ENCODE results near the gene NAA40.
A peak's percentile ranks its signal among the peaks of the same experiment; 100 is the strongest.
"Not testable (repeated sequence)": the region's sequence is repeated elsewhere in the genome, so short reads cannot be mapped to it uniquely, and the experiment has no call there.

NAA40 gene

DNA sequence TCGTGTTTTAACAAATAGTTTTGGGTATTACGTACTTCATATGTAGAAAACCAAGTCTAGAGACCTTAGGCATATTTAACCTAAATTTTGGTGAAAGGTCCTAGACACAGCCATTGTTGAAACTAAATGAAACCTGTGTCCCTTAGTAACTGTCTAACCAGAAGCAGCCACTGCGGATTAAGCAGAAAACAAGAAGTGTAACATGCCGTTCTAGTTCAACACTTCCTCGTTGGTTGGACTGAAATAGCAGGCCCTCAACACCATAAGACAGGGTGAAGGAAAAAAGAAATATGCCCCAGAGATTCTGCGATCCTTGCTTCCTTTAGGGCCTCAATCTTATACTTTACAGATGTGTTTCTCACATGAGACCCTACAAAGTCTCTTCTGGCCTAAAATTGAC lies 2.0 kb downstream of the NAA40 start:
- DNase-seq = no peak

DNA sequence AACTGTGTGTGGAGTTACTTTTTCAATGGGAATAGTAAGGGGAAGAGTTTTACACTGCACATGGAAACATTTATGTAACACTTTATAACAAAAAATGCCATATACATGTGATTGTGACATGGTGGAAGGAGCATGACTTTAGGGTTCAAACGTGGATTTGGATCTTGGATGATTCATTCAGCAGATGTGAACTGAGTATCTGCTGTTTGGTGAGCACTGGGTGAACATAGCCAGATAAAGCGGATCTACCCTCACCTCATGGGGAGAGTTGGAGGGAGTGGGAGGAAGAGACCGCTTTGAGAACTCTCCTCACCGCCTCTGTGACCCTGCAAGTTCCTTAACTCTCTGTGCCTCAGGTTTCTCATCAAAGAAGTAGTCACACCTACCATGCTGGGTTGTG lies 3.1 kb downstream of the NAA40 start:
- DNase-seq = no peak

DNA sequence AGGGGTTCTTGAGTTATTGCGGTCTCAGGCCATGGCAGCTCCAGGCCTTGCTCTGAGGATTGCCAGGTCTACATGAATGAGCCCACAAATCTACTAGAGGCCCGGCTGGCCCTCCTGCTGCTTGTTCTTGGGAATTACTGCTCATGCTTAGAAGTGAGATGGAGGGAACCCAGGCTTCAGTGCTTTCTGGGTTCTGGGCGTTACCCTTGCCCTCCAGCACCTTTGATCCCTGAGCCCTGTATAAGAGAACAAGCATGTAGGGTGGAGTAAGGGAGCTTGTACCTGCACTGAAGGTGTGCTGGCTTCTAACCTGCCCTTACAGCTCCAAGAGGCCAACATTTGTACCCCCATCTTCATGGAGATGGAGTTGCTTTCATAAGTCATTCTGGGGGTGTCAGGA lies 4.0 kb downstream of the NAA40 start:
- no peak for DNase-seq

- DNase-seq = peak; percentile 72
Measured at GRCh38 chr11:63944987-63945386, 6.2 kb downstream of the NAA40 start.

DNA sequence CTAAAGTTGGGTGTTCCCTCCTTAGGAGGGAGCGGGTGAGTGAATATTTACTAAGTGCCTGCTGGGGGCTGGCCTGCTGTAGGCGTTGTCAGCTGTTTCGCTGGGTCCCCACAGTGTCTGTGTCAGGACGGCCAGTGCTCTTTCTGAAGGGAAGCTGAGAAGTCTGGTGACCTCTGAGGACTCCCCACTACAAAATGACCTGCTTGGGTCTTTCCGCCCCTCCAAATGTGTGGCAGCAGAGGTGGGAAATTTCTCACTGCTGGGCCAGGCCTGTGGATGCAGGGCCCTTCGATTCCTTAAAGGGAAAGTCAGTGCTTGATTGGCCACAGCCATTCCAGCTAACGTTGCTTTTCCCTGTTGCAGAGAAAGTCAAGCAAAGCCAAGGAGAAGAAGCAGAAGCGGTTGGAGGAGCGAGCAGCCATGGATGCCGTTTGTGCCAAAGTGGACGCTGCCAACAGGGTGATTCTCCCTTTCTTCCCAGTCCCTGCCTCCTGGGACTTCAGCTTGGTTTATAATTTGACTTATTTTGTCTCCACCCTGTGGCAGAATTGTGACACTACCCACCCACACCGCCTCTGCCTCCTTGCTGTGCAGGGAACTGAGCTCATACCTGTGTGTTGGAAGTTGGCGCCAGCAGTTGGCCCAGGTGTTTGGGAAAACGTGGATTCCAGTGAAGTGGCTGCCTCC lies 6.8 kb downstream of the NAA40 start:
- DNase-seq = peak; percentile 79

DNA sequence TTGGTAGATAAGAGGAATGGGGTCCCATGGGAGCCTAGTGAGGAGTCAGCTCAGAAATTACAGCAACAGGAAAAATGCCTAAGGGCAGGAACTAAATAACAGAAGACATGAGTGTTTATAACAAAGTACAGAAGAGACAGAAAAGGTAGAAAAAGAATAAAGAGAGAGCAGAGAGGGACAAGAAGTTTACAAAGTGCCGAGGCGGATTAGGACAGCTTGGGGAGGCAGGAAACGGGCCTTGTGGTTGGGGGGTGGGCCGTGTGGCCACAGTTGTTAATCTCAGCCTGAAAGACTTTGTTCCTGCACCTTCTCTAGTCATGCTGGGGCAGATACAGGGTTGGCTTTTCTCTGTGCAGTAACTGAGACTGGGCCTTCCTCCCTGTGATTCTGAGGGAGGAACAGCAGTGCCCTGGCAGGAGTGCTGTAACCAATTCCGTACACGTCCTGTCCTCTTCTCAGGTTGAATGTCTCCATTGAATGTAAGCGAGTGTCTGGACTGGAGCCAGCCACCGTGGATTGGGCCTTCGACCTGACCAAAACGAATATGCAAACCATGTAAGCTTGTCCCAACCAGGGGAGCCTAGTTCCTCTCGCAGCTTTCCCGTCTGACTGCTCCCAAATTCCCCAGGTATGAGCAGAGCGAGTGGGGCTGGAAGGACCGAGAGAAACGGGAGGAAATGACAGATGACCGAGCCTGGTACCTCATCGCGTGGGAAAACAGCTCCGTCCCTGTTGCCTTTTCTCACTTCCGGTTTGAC lies 13.2 kb downstream of the NAA40 start:
- DNase-seq = no peak

GRCh38 chr11:63952570-63952969 lies 13.8 kb downstream of the NAA40 start:
- no peak for DNase-seq

- no peak for DNase-seq
Measured at GRCh38 chr11:63958008-63958407, 19.2 kb downstream of the NAA40 start.

- DNase-seq = peak; percentile 92
Measured at GRCh38 chr11:63961608-63962412, 23.0 kb downstream of the NAA40 start.

DNA sequence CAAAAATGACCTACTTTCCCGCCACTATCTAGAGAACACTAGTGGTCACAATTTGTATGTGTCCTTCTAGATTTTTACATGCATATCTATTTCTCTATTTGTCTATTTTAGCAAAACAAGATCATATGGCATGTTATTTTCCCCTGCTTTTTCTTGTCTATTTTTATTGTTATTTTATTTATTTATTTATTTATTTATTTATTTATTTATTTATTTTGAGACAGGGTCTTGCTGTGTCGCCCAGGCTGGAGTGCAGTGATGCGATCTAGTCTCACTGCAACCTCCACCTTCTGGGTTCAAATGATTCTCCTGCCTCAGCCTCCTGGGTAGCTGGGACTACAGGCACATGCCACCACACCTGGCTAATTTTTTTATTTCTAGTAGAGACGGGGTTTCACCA lies 25.1 kb downstream of the NAA40 start:
- not testable (repeated sequence) for DNase-seq

DNA sequence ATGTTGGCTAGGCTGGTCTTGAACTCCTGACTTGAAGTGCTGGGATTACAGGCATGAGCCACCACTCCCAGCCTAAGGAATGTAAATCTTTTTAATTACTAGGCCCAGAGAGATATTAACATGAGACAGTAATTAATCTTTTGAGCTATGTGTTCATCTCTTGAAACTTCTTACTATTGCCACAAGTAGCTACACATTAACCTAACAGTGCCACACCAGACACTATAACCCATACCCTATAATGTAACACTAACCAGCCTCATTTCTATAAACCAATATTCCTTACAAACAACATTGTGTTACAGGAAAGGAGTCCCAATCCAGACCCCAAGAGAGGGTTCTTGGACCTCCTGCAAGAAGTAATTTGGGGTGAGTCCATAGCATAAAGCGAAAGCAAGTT lies 27.6 kb downstream of the NAA40 start:
- no peak for DNase-seq

DNA sequence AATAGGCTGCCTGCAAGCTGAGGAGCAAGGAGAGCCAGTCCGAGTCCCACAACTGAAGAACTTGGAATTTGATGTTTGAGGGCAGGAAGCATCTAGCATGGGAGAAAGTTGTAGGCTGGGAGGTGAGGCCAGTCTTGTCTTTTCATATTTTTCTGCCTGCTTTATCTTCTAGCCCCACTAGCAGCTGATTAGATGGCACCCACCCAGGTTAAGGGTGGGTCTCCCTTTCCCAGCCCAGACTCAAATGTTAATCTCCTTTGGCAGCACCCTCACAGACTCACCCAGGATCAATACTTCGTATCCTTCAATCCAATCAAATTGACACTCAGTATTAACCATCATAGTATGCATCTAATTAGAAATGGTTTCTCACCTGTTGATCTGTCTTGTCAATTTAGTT lies 30.7 kb downstream of the NAA40 start:
- DNase-seq = no peak

GRCh38 chr11:63970902-63971301 lies 32.1 kb downstream of the NAA40 start:
- no peak for DNase-seq

GRCh38 chr11:63973912-63974258 lies 35.1 kb downstream of the NAA40 start:
- not testable (repeated sequence) for DNase-seq

- peak; percentile 99 for DNase-seq
Measured at GRCh38 chr11:63974259-63975143, 35.7 kb downstream of the NAA40 start, which contains the start of gene COX8A. TSS of gene COX8A (plus strand) at chr11:63974620. CDS start at chr11:63974681, 61 bp downstream.

GRCh38 chr11:63978551-63979239 lies 39.9 kb downstream of the NAA40 start:
- DNase-seq = no peak

GRCh38 chr11:63979426-63979825 lies 40.6 kb downstream of the NAA40 start:
- DNase-seq = no peak

DNA sequence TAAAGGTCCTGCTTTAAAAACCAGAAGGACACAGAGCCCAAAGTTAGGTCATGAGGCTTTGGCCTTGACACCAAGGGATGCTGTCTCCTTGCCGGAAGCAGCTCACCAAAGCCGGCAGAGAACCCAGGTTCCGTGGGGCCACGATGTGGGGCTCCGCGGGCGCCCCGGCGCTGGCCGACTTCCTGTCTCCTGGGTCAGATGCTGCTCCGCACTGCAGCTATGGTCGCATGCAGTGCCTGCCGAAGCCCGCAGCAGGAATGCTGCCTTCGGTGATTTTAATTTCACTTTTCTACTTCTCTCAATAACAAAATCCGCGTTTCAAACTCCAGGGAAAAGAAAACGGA lies 47.0 kb downstream of the NAA40 start:
- DNase-seq = no peak

DNA sequence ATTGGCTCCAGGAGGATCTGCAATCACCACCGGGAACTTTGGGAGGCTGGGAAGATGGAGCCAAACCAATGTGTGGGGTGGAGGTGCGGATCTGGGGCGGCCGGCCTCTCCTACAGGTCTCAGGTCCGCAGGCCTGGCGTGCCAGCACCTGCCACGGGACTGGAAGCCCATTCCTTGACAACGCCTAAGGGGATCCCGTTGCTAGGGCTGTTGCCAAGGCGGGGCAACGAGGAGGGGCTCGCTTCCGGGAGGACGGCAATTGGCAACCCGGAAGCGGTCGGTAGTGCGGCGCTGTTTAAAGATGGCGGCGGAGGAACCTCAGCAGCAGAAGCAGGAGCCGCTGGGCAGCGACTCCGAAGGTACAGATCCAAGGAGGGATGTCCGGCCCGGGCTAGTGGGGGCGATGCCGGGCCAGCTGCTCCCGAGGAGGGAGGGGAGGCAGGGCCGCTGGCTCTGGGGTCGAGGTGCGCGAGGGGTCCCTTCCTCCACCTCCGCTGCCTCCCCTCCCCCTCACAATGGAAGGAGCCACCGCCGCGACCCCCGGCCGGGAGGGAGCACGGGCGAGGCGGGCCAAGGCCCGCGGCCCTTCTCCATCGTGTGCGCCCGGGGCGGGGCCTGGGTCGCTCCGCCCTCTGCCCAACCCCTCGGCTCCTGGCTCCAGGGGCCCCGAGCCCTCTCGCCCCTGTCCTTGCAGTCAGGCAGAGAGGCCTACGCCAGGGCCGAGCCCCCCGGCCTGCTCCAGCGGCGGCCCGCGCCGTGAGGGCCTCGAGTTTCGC lies 47.5 kb downstream of the NAA40 start, which contains the start of gene OTUB1:
OTUB1 (plus strand) TSS at position 283 of the 776 bp plus-strand sequence; CDS start at position 302, 19 bp downstream.
- DNase-seq = peak; percentile 95

GRCh38 chr11:63986932-63987513 lies 48.2 kb downstream of the NAA40 start:
- DNase-seq = no peak

GRCh38 chr11:63991558-63991957 lies 52.8 kb downstream of the NAA40 start:
- DNase-seq = no peak

Measured in femur (tissue), 1 donor.